ENCODE results near the gene PLXNA4. TPM values are rescaled to one million over a fixed set of nuclear protein-coding genes. Genes with fewer than 3 reads are reported as not detected.

Gene PLXNA4
- total and polyA plus RNA-seq, 4 donors = 0.63 to 4.6 (median 2.1) TPM

- DNase-seq = no peak
- H3K27ac ChIP-seq (ENCODE audit: low read depth in 1 of 2, low read length in 1 of 2) = no peak overlapping the region
These were observed 318.0 kb downstream of the PLXNA4 start for GRCh38 chr7:132258231-132258630.

GRCh38 chr7:132257253-132257652, 319.0 kb downstream of the PLXNA4 start:
- ATAC-seq (ENCODE audit: insufficient read depth, low FRiP score) = no peak
- no peak for DNase-seq
- TF ChIP-seq CTCF (IDR thresholded peaks at IDR 0.05; ENCODE audit: control extremely low read depth, extremely low read depth) = no peak

More at GRCh38 chr7:132258231-132258630, 318.0 kb downstream of the PLXNA4 start:
- no peak for TF ChIP-seq CTCF (IDR thresholded peaks at IDR 0.05; ENCODE audit: control extremely low read depth, extremely low read depth)
- Histone ChIP-seq H3K36me3 (ENCODE audit: control insufficient read depth in 4 of 4, insufficient read depth in 4 of 4, low read length in 4 of 4) (no peaks in the 10 kb centered on the region), H3K27me3 (ENCODE audit: control insufficient read depth in 3 of 3, insufficient read depth in 3 of 3, low read length in 2 of 3) (peaks cover 0 to 13% (median 6%) of the 10 kb centered on the region in 3 donors), H3K9me3 (ENCODE audit: control insufficient read depth in 4 of 4, insufficient read depth in 3 of 4, low read length in 3 of 4) (peaks cover 0 to 2% (median 0%) of the 10 kb centered on the region in 4 donors), H3K4me3 (no peak overlapping the region), H3K4me1 (ENCODE audit: control insufficient read depth in 5 of 5, insufficient read depth in 5 of 5, low read length in 5 of 5) (peaks cover 0 to 11% (median 5%) of the 10 kb centered on the region in 5 donors), H3K9ac (ENCODE audit: insufficient read depth in 1 of 2, low read length in 2 of 2) (no peak overlapping the region)
- 93 to 99% methylated on average over 7 of the region's 7 CpGs for WGBS, 2 donors
- ATAC-seq (ENCODE audit: insufficient read depth, low FRiP score) = no peak

GRCh38 chr7:132256721-132257212, 319.5 kb downstream of the PLXNA4 start:
- no peak overlapping the region for H3K27ac ChIP-seq (ENCODE audit: low read depth in 1 of 2, low read length in 1 of 2)
- TF ChIP-seq CTCF (IDR thresholded peaks at IDR 0.05; ENCODE audit: control extremely low read depth, extremely low read depth) = no peak
- H3K4me1 ChIP-seq (ENCODE audit: control insufficient read depth in 5 of 5, insufficient read depth in 5 of 5, low read length in 5 of 5) = peaks cover 0 to 13% (median 5%) of the 10 kb centered on the region in 5 donors
- DNase-seq = no peak
- peaks cover 0 to 2% (median 0%) of the 10 kb centered on the region in 4 donors for H3K9me3 ChIP-seq (ENCODE audit: control insufficient read depth in 4 of 4, insufficient read depth in 3 of 4, low read length in 3 of 4)
- no peak overlapping the region for H3K4me3 ChIP-seq
- 78 to 89% methylated on average over 6 of the region's 6 CpGs for WGBS, 2 donors
- ATAC-seq (ENCODE audit: insufficient read depth, low FRiP score) = no peak
- H3K36me3 ChIP-seq (ENCODE audit: control insufficient read depth in 4 of 4, insufficient read depth in 4 of 4, low read length in 4 of 4) = no peaks in the 10 kb centered on the region
- no peak overlapping the region for H3K9ac ChIP-seq (ENCODE audit: insufficient read depth in 1 of 2, low read length in 2 of 2)
- peaks cover 0 to 9% (median 0%) of the 10 kb centered on the region in 3 donors for H3K27me3 ChIP-seq (ENCODE audit: control insufficient read depth in 3 of 3, insufficient read depth in 3 of 3, low read length in 2 of 3)

More at GRCh38 chr7:132257253-132257652, 319.0 kb downstream of the PLXNA4 start:
- no peaks in the 10 kb centered on the region for H3K36me3 ChIP-seq (ENCODE audit: control insufficient read depth in 4 of 4, insufficient read depth in 4 of 4, low read length in 4 of 4)
- no peak overlapping the region for H3K9ac ChIP-seq (ENCODE audit: insufficient read depth in 1 of 2, low read length in 2 of 2)
- no peak overlapping the region for H3K27ac ChIP-seq (ENCODE audit: low read depth in 1 of 2, low read length in 1 of 2)
- H3K4me3 ChIP-seq = no peak overlapping the region
- peaks cover 0 to 9% (median under 1%) of the 10 kb centered on the region in 3 donors for H3K27me3 ChIP-seq (ENCODE audit: control insufficient read depth in 3 of 3, insufficient read depth in 3 of 3, low read length in 2 of 3)
- peaks cover 0 to 2% (median 0%) of the 10 kb centered on the region in 4 donors for H3K9me3 ChIP-seq (ENCODE audit: control insufficient read depth in 4 of 4, insufficient read depth in 3 of 4, low read length in 3 of 4)
- WGBS, 2 donors = 96% methylated on average over 1 of the region's 1 CpG
- H3K4me1 ChIP-seq (ENCODE audit: control insufficient read depth in 5 of 5, insufficient read depth in 5 of 5, low read length in 5 of 5) = peaks cover 0 to 11% (median 5%) of the 10 kb centered on the region in 5 donors
